ENCODE results near the gene SLC2A9.
"Not testable (repeated sequence)": the region's sequence is repeated elsewhere in the genome, so short reads cannot be mapped to it uniquely, and the experiment has no call there.

The SLC2A9 gene

GRCh38 chr4:9923195-9923812 is 98.0 kb downstream of the SLC2A9 start:
- DNase-seq = no peak

- no peak for DNase-seq
These were observed 100.0 kb downstream of the SLC2A9 start for GRCh38 chr4:9921326-9921725.

- no peak for DNase-seq
These were observed 101.3 kb downstream of the SLC2A9 start for GRCh38 chr4:9920029-9920428.

- DNase-seq = no peak
These were observed 102.2 kb downstream of the SLC2A9 start for GRCh38 chr4:9919047-9919446.

- no peak for DNase-seq
These were observed 102.8 kb downstream of the SLC2A9 start for GRCh38 chr4:9918484-9918883.

GRCh38 chr4:9916937-9917336 is 104.4 kb downstream of the SLC2A9 start:
- no peak for DNase-seq

GRCh38 chr4:9916346-9916745 is 105.0 kb downstream of the SLC2A9 start:
- DNase-seq = no peak

GRCh38 chr4:9913846-9914245 is 107.5 kb downstream of the SLC2A9 start:
- DNase-seq = no peak

- DNase-seq = no peak
These were observed 114.3 kb downstream of the SLC2A9 start for GRCh38 chr4:9906996-9907395.

- no peak for DNase-seq
These were observed 116.2 kb downstream of the SLC2A9 start for GRCh38 chr4:9904976-9905587.

- no peak for DNase-seq
These were observed 118.0 kb downstream of the SLC2A9 start for GRCh38 chr4:9903317-9903716.

GRCh38 chr4:9901257-9901656 is 120.0 kb downstream of the SLC2A9 start:
- no peak for DNase-seq

GRCh38 chr4:9900633-9901032 is 120.7 kb downstream of the SLC2A9 start:
- not testable (repeated sequence) for DNase-seq

GRCh38 chr4:9899306-9900055 is 121.8 kb downstream of the SLC2A9 start:
- DNase-seq = no peak

GRCh38 chr4:9898596-9899305 is 122.5 kb downstream of the SLC2A9 start:
- no peak for DNase-seq

GRCh38 chr4:9895333-9895705 is 126.0 kb downstream of the SLC2A9 start:
- no peak for DNase-seq

- DNase-seq = no peak
These were observed 126.5 kb downstream of the SLC2A9 start for GRCh38 chr4:9894644-9895332.

GRCh38 chr4:9893329-9894108 is 127.8 kb downstream of the SLC2A9 start:
- no peak for DNase-seq

GRCh38 chr4:9891740-9892139 is 129.6 kb downstream of the SLC2A9 start:
- no peak for DNase-seq

- no peak for DNase-seq
These were observed 130.2 kb downstream of the SLC2A9 start for GRCh38 chr4:9891056-9891455.

- DNase-seq = no peak
These were observed 132.0 kb downstream of the SLC2A9 start for GRCh38 chr4:9889306-9889705.

- DNase-seq = no peak
These were observed 135.3 kb downstream of the SLC2A9 start for GRCh38 chr4:9885958-9886357.

Data from KG1 (cell line).